Type B pancreatic cell (in vitro differentiated cells): ENCODE results near the gene POLE2. TPM values are rescaled to one million over a fixed set of nuclear protein-coding genes. Genes with fewer than 3 reads are reported as not detected.
"Not testable (repeated sequence)": the region's sequence is repeated elsewhere in the genome, so short reads cannot be mapped to it uniquely, and the experiment has no call there.

Experiments
- DNase-seq: peaks from one replicate; pipeline ENCODE4 v3.0.0; 2021; ENCODE audit warnings: mixed read lengths; ENCODE audit not compliant: unreplicated experiment; ENCODE audit errors: extremely low spot score
- H3K27ac Mint-ChIP-seq: 2 replicates; pipeline ENCODE4 v1.8.0; 2021; ENCODE audit warnings: mild to moderate bottlenecking, mixed read lengths
- H3K27me3 Mint-ChIP-seq: 2 replicates; pipeline ENCODE4 v1.8.0; 2021; ENCODE audit warnings: mixed read lengths
- H3K36me3 Mint-ChIP-seq: 2 replicates; pipeline ENCODE4 v1.8.0; 2021; ENCODE audit warnings: mixed read lengths
- H3K4me1 Mint-ChIP-seq: one replicate; pipeline ENCODE4 v1.8.0; 2021; ENCODE audit warnings: mixed read lengths; ENCODE audit not compliant: unreplicated experiment
- H3K4me3 Mint-ChIP-seq: 2 replicates; pipeline ENCODE4 v1.8.0; 2021; ENCODE audit warnings: mild to moderate bottlenecking, mixed read lengths
- H3K9me3 Mint-ChIP-seq: 2 replicates; pipeline ENCODE4 v1.8.0; 2021; ENCODE audit warnings: mixed read lengths
- total RNA-seq: library from RNA; stranded (reverse); gene quantifications from 2 replicates; pipeline ENCODE4 v1.2.1, GENCODE V29; 2021; ENCODE audit warnings: low replicate concordance
- TF ChIP-seq, protein P1 (sequence below): fragments of 200-600 bp; sonication (generic); conservative IDR thresholded peaks from 2 replicates; pipeline ENCODE4 v1.5.0; 2021; ENCODE audit warnings: antibody characterized with exemption, mild to moderate bottlenecking

The POLE2 gene
- total RNA-seq, 1 donor from 2014 or later, result 16.6 TPM

DNA sequence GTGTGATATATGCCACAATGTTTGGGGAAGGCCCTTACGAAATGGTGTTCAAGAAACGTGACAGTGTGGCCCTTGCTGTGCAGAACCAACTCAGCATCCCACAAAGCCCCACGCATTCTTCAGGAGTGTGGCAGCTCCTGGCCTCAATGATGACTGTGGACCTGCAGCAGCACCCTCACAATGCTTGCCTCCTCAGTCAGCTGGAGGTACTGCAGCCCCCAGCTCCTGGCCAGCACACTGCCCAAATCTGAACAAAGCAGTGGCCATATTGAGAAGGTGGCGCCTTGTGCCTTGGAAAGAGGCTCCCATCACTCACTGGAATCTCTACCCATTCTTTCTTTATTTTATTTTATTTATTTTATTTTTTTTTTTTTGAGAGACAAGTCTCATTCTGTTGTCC lies 10.4 kb downstream of the POLE2 start:
- Mint-ChIP-seq H3K4me1 (no peaks in the 10 kb centered on the region), H3K36me3 (peaks cover 14% of the 10 kb centered on the region), H3K27me3 (no peaks in the 10 kb centered on the region), H3K9me3 (no peaks in the 10 kb centered on the region), H3K27ac (no peak overlapping the region), H3K4me3 (no peak overlapping the region)
- TF ChIP-seq, protein P1, sequence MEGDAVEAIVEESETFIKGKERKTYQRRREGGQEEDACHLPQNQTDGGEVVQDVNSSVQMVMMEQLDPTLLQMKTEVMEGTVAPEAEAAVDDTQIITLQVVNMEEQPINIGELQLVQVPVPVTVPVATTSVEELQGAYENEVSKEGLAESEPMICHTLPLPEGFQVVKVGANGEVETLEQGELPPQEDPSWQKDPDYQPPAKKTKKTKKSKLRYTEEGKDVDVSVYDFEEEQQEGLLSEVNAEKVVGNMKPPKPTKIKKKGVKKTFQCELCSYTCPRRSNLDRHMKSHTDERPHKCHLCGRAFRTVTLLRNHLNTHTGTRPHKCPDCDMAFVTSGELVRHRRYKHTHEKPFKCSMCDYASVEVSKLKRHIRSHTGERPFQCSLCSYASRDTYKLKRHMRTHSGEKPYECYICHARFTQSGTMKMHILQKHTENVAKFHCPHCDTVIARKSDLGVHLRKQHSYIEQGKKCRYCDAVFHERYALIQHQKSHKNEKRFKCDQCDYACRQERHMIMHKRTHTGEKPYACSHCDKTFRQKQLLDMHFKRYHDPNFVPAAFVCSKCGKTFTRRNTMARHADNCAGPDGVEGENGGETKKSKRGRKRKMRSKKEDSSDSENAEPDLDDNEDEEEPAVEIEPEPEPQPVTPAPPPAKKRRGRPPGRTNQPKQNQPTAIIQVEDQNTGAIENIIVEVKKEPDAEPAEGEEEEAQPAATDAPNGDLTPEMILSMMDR, result peak; percentile 48
- no peak for DNase-seq

DNA sequence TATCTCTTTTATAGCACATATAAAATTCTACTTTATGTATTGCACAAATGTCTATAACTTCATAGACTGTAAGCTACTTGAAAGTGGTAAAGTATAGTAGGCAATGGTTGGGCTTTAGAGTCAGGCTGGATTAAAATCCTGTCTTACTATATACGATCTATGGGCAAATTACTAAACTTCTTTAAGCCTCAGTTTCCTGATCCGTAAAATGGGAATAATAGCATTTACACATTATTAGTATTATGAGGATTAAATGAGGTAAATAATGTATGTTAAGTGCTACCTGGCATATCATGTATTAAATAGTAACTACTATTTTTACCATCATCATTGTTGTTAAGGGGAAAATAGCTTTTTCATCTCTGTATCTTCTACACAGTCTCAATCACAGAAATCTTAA lies 14.4 kb downstream of the POLE2 start:
- DNase-seq, result no peak
- no peak overlapping the region for H3K4me3 Mint-ChIP-seq
- no peaks in the 10 kb centered on the region for H3K27me3 Mint-ChIP-seq
- no peaks in the 10 kb centered on the region for H3K4me1 Mint-ChIP-seq
- TF ChIP-seq, protein P1, result no peak
- H3K9me3 Mint-ChIP-seq, result no peaks in the 10 kb centered on the region
- no peak overlapping the region for H3K27ac Mint-ChIP-seq
- H3K36me3 Mint-ChIP-seq, result peaks cover 17% of the 10 kb centered on the region

DNA sequence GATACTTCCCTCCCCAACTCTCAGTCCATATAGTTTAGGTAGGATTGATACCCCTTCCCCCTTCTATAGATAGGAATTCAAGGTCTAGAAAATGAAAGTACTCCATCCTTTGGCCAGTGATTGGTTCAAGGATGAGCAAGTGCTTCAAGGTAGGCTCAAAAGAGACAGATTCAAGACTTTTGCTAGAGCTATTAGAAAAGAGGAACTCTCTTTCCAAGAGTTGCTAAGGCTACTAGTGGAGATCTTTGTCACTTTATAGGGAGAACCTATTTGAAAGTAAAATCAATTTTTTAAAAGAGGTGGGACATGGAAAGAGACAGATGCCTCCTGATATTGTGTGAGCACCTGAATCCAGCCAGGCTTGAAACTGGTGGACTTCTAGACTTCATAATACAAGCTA lies 17.5 kb downstream of the POLE2 start:
- DNase-seq, result no peak
- no peaks in the 10 kb centered on the region for H3K4me1 Mint-ChIP-seq
- no peak overlapping the region for H3K4me3 Mint-ChIP-seq
- no peaks in the 10 kb centered on the region for H3K27me3 Mint-ChIP-seq
- no peak overlapping the region for H3K27ac Mint-ChIP-seq
- TF ChIP-seq, protein P1, result no peak
- H3K36me3 Mint-ChIP-seq, result peaks cover 17% of the 10 kb centered on the region
- H3K9me3 Mint-ChIP-seq, result no peaks in the 10 kb centered on the region

DNA sequence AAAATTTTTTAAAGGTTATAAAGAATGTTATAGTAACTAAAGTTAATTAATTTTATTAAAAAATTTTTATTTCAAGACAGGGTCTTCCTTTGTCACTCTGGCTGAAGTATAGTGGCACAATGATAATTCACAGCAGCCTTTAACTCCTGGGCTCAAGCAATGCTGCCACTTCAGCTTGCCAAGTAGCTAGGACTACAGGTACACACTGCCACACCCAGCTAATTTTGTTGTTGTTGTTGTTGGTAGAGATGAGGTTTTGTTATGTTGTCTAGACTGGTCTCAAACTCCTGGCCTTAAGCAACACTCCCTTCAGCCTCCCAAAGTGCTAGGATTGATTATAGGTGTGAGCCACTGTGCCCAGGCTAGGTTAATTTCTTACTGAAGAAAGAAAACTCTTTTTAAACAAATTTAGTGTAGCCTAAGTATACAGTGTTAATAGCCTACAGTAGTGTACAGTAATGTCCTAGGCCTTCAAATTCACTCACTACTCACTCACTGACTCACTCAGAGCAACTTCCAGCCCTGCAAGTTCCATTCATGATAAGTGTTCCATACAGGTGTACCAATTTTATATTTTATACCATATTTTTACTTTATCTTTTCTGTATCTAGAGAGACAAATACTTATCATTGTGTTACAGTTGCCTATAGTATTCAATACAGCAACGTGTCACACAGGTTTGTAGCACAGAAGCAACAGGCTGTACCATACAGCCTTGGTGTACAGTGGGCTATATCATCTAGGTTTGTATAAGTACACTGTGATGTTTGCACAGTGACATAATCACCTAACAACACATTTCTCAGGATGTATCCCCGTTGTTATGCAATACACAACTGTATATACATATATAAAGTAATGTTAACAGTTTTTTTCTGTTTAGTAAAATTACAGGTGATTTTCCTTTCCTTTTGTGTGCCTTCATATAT lies 28.2 kb downstream of the POLE2 start:
- H3K36me3 Mint-ChIP-seq, result no peaks in the 10 kb centered on the region
- H3K9me3 Mint-ChIP-seq, result no peaks in the 10 kb centered on the region
- TF ChIP-seq, protein P1, result no peak
- H3K4me3 Mint-ChIP-seq, result no peak overlapping the region
- no peaks in the 10 kb centered on the region for H3K27me3 Mint-ChIP-seq
- H3K4me1 Mint-ChIP-seq, result no peaks in the 10 kb centered on the region
- DNase-seq, result no peak
- H3K27ac Mint-ChIP-seq, result no peak overlapping the region

DNA sequence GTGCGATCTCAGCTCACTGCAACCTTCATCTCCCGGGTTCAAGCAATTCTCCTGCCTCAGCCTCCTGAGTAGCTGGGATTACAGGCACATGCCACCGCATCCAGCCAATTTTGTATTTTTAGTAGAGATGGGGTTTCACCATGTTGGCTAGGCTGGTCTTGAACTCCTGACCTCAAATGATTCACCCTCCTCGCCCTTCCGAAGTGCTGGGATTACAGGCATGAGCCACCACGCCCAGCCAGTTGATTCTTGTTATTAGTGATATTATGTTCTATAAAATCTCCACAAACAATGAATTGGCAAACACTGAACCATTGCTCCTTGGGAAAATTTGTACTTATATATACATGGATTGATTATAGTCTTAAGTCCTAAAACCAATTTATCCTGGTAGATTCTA lies 30.5 kb downstream of the POLE2 start:
- H3K27ac Mint-ChIP-seq, DNase-seq, H3K4me3 Mint-ChIP-seq, H3K36me3 Mint-ChIP-seq, H3K4me1 Mint-ChIP-seq, H3K9me3 Mint-ChIP-seq, H3K27me3 Mint-ChIP-seq: not testable (repeated sequence)

DNA sequence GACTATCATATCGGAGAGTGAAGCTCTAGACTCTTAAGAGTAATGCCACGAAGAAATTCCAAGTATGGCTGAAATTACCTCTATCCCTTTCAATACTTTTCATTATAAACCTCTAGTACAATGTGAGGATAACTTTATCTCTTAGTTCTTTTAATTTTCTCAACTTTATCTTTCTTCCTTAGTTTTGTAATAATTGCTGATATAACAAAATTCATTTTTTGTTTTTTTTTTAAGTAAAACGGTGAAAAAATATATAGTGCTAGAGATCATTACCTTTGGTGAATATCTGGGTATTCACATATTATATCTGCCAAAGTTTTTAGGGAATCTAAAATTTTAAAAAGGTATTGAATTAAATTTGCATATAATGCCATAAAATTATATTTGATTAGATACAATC lies 33.5 kb downstream of the POLE2 start:
- TF ChIP-seq, protein P1, result no peak
- H3K27ac Mint-ChIP-seq, result no peak overlapping the region
- no peak for DNase-seq
- no peaks in the 10 kb centered on the region for H3K9me3 Mint-ChIP-seq
- H3K4me3 Mint-ChIP-seq, result no peak overlapping the region
- H3K4me1 Mint-ChIP-seq, result no peaks in the 10 kb centered on the region
- peaks cover 4% of the 10 kb centered on the region for H3K36me3 Mint-ChIP-seq
- H3K27me3 Mint-ChIP-seq, result no peaks in the 10 kb centered on the region
